ENCODE data around the gene NLK.
"Not testable (repeated sequence)": the region's sequence is repeated elsewhere in the genome, so short reads cannot be mapped to it uniquely, and the experiment has no call there.

NLK gene

GRCh38 chr17:28235066-28235700 lies 192.7 kb downstream of the NLK start:
- not testable (repeated sequence) for H3K36me3 ChIP-seq (ENCODE audit: insufficient read depth, low read length); H3K27ac ChIP-seq (ENCODE audit: low read depth, low read length); H3K27me3 ChIP-seq (ENCODE audit: insufficient read depth, low read length); H3K4me3 ChIP-seq (ENCODE audit: low read depth, low read length); H3K79me2 ChIP-seq (ENCODE audit: control insufficient read depth, insufficient read depth, low read length, unreplicated experiment); H3K4me1 ChIP-seq (ENCODE audit: control insufficient read depth, insufficient read depth, low read length, unreplicated experiment); H2AFZ ChIP-seq (ENCODE audit: low read length, unreplicated experiment)

- not testable (repeated sequence) for H3K36me3 ChIP-seq (ENCODE audit: insufficient read depth, low read length); H3K4me1 ChIP-seq (ENCODE audit: control insufficient read depth, insufficient read depth, low read length, unreplicated experiment); H3K79me2 ChIP-seq (ENCODE audit: control insufficient read depth, insufficient read depth, low read length, unreplicated experiment); H3K4me3 ChIP-seq (ENCODE audit: low read depth, low read length); H3K27ac ChIP-seq (ENCODE audit: low read depth, low read length); H2AFZ ChIP-seq (ENCODE audit: low read length, unreplicated experiment); H3K27me3 ChIP-seq (ENCODE audit: insufficient read depth, low read length)
These were observed 193.7 kb downstream of the NLK start for GRCh38 chr17:28236033-28236653.

GRCh38 chr17:28238547-28239270 lies 196.2 kb downstream of the NLK start:
- not testable (repeated sequence) for H3K4me1 ChIP-seq (ENCODE audit: control insufficient read depth, insufficient read depth, low read length, unreplicated experiment); H3K79me2 ChIP-seq (ENCODE audit: control insufficient read depth, insufficient read depth, low read length, unreplicated experiment); H2AFZ ChIP-seq (ENCODE audit: low read length, unreplicated experiment); H3K27me3 ChIP-seq (ENCODE audit: insufficient read depth, low read length); H3K27ac ChIP-seq (ENCODE audit: low read depth, low read length); H3K4me3 ChIP-seq (ENCODE audit: low read depth, low read length); H3K36me3 ChIP-seq (ENCODE audit: insufficient read depth, low read length)

GRCh38 chr17:28239271-28239624 lies 196.8 kb downstream of the NLK start:
- no peak overlapping the region for H3K27ac ChIP-seq (ENCODE audit: low read depth, low read length)
- H3K4me1 ChIP-seq (ENCODE audit: control insufficient read depth, insufficient read depth, low read length, unreplicated experiment), result no peaks in the 10 kb centered on the region
- H3K36me3 ChIP-seq (ENCODE audit: insufficient read depth, low read length), result no peaks in the 10 kb centered on the region
- no peaks in the 10 kb centered on the region for H3K27me3 ChIP-seq (ENCODE audit: insufficient read depth, low read length)
- no peak overlapping the region for H2AFZ ChIP-seq (ENCODE audit: low read length, unreplicated experiment)
- no peaks in the 10 kb centered on the region for H3K79me2 ChIP-seq (ENCODE audit: control insufficient read depth, insufficient read depth, low read length, unreplicated experiment)
- no peak overlapping the region for H3K4me3 ChIP-seq (ENCODE audit: low read depth, low read length)

GRCh38 chr17:28240688-28241340 lies 198.3 kb downstream of the NLK start:
- Histone ChIP-seq H3K36me3 (ENCODE audit: insufficient read depth, low read length) (no peaks in the 10 kb centered on the region), H2AFZ (ENCODE audit: low read length, unreplicated experiment) (no peak overlapping the region), H3K27me3 (ENCODE audit: insufficient read depth, low read length) (no peaks in the 10 kb centered on the region), H3K27ac (ENCODE audit: low read depth, low read length) (no peak overlapping the region), H3K79me2 (ENCODE audit: control insufficient read depth, insufficient read depth, low read length, unreplicated experiment) (no peaks in the 10 kb centered on the region), H3K4me3 (ENCODE audit: low read depth, low read length) (no peak overlapping the region), H3K4me1 (ENCODE audit: control insufficient read depth, insufficient read depth, low read length, unreplicated experiment) (no peaks in the 10 kb centered on the region)

GRCh38 chr17:28242791-28243190 lies 200.3 kb downstream of the NLK start:
- Histone ChIP-seq H3K4me1 (ENCODE audit: control insufficient read depth, insufficient read depth, low read length, unreplicated experiment) (no peaks in the 10 kb centered on the region), H3K36me3 (ENCODE audit: insufficient read depth, low read length) (no peaks in the 10 kb centered on the region), H3K4me3 (ENCODE audit: low read depth, low read length) (no peak overlapping the region), H2AFZ (ENCODE audit: low read length, unreplicated experiment) (no peak overlapping the region), H3K79me2 (ENCODE audit: control insufficient read depth, insufficient read depth, low read length, unreplicated experiment) (no peaks in the 10 kb centered on the region), H3K27ac (ENCODE audit: low read depth, low read length) (no peak overlapping the region), H3K27me3 (ENCODE audit: insufficient read depth, low read length) (no peaks in the 10 kb centered on the region)

GRCh38 chr17:28243268-28243667 lies 200.8 kb downstream of the NLK start:
- H3K27me3 ChIP-seq (ENCODE audit: insufficient read depth, low read length); H2AFZ ChIP-seq (ENCODE audit: low read length, unreplicated experiment); H3K36me3 ChIP-seq (ENCODE audit: insufficient read depth, low read length); H3K79me2 ChIP-seq (ENCODE audit: control insufficient read depth, insufficient read depth, low read length, unreplicated experiment); H3K4me1 ChIP-seq (ENCODE audit: control insufficient read depth, insufficient read depth, low read length, unreplicated experiment); H3K27ac ChIP-seq (ENCODE audit: low read depth, low read length); H3K4me3 ChIP-seq (ENCODE audit: low read depth, low read length): not testable (repeated sequence)

- H3K27me3 ChIP-seq (ENCODE audit: insufficient read depth, low read length), result no peaks in the 10 kb centered on the region
- H3K36me3 ChIP-seq (ENCODE audit: insufficient read depth, low read length), result no peaks in the 10 kb centered on the region
- no peak overlapping the region for H3K4me3 ChIP-seq (ENCODE audit: low read depth, low read length)
- no peak overlapping the region for H3K27ac ChIP-seq (ENCODE audit: low read depth, low read length)
- no peak overlapping the region for H2AFZ ChIP-seq (ENCODE audit: low read length, unreplicated experiment)
- H3K4me1 ChIP-seq (ENCODE audit: control insufficient read depth, insufficient read depth, low read length, unreplicated experiment), result no peaks in the 10 kb centered on the region
- H3K79me2 ChIP-seq (ENCODE audit: control insufficient read depth, insufficient read depth, low read length, unreplicated experiment), result no peaks in the 10 kb centered on the region
These were observed 202.0 kb downstream of the NLK start for GRCh38 chr17:28244446-28244845.
